CD4-positive, alpha-beta T cell treated with Interleukin-10 for 1 hour (primary cell): Measurements from ENCODE around the gene UPK3BL2.
A peak's percentile ranks its signal among the peaks of the same experiment; 100 is the strongest.
"Not testable (repeated sequence)": the region's sequence is repeated elsewhere in the genome, so short reads cannot be mapped to it uniquely, and the experiment has no call there.

Experiments
- DNase-seq: peaks from one replicate; pipeline ENCODE4 v3.0.0-alpha.2; 2020

UPK3BL2 gene

DNA sequence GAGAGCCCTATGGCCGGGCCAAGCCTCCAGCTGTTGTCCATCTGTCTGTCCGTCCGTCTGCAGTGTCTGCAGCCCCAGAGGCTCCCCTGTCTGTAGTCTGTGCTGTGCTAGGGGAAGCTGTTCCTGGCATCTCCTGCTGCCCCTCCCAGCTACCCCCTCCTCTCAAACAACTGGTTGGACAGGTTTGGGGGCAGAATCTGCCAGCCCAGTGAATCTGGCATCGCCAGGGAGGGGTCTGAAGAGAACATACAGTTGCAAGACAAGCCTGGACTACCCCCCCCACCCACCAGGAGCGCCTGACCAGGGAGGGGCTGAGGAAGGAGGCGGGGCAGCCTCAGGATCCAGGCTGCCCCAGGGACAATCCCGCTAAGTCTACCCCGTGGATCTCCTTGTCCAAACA, at the start of gene UPK3BL2:
Gene UPK3BL2, minus strand, starts transcription at position 101 of the 400 bp plus-strand sequence. Its CDS starts 60 bp downstream, at position 41.
- not testable (repeated sequence) for DNase-seq

GRCh38 chr7:102592477-102593019, 49.1 kb upstream of the UPK3BL2 start:
- DNase-seq = peak; percentile 75

DNA sequence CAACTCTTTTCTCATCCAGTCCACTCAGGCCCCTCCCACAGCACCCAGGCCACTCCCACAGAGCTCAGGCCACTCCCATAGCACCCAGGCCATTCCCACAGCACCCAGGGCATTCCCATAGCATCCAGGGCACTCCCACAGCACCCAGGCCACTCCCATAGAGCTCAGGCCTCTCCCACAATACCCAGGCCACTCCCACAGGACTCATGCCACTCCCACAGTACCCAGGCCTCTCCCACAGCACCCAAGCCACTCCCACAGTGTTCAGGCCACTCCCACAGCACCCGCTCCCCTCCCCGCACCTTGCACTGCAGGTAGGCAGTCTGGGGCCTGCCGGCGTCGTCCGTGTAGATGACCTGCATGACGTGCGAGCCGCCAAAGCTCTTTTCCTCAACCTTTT, 46.4 kb upstream of the UPK3BL2 start:
- DNase-seq = not testable (repeated sequence)

GRCh38 chr7:102583495-102583894, 40.0 kb upstream of the UPK3BL2 start:
- DNase-seq = not testable (repeated sequence)

DNA sequence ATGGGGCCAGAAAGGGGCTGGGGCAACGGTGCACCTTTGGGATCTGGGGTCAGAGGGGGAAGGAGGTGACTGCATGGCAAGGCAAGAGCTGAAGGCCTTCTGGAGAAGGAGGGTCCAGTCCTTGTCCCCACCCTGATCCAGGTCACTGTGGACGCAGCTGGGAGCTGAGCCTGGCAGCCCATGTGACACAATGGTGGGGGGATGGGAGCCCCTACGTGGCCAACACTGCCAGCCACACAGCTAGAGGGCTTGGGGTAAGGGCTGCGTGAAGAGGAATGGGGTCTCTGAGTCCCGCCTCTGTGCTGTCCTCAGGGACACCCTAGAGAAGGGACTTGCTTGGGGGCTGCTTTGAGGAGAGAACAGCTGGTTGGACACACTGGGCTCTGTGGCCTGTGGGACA, 38.2 kb upstream of the UPK3BL2 start:
- not testable (repeated sequence) for DNase-seq

DNA sequence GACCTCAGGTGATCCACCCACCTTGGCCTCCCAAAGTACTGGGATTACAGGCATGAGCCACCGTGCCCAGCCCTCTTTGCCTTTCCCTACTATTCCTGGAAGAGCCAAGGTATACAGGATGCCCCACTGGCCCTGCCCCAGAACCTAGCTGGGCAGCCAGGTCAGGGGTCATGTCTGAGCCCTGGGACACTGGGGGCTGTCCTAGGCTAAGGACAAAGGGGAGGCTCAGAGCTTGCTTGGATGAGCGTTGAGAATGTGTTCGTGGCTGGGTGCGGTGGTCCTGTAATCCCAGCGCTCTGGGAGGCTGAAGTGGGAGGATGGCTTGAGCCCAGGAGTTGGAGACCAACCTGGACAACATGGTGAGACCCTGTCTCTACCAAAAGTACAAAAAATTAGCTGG, 35.0 kb upstream of the UPK3BL2 start:
- DNase-seq = not testable (repeated sequence)

DNA sequence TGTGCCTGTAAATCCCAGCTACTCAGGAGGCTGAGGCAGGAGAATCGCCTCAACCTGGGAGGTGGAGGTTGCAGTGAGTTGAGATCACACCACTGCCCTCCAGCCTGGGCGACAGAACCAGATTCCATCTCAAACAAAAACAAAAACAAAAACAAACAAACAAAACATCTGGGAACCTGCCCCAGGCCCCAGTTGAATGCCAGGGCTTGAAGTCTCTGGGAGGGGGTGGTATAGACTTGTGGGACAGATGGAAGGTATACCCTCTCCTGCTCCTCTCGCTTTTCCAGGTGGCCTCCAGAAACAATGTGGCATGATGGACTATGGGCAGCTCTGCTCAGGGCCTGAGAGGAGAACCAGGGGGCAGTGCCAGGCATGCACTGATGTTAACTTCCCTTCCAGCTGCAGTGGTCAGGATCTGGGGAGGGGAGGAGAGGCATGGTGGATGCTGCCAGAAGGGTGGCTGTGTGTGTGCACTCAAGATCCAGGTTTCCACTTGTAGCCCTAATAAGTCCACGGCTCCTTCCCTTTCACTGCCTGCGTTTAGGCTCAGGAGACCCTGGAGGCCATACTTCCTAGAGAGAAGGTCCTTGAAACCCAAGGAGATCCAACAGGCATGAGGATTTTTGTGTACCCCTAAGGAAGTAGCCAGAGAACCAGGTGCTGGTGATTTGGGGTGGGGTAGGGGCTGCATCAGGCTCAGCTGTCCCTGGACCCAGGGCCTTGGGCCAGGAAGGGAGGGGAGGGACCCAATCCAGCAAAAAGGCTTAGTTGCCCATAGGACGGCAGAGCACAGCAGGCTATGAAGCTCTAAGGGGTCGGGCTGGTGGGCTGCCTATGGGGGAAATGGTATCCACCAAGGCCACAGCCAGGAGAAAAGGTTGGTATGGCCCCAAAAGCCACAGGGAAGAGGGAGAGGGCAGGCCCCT, 34.1 kb upstream of the UPK3BL2 start:
- not testable (repeated sequence) for DNase-seq

DNA sequence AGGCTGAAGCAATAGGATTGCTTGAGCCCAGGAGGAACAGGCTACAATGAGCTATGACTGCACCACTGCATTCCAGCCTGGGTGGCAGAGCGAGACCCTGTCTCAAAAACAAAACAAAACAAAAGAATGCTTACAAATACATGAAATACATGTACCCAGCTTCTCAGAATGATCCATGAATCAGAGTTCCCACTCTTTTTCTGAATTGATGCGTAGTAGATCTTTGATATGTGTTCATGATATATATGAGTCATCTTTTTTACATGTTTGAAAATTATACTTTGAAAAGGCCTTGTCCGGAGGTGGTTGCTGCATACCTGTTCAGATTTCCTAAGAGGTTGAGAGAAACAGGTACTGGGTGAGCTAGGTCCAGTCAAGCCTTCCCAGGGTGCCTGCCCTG, 32.9 kb upstream of the UPK3BL2 start:
- not testable (repeated sequence) for DNase-seq

DNA sequence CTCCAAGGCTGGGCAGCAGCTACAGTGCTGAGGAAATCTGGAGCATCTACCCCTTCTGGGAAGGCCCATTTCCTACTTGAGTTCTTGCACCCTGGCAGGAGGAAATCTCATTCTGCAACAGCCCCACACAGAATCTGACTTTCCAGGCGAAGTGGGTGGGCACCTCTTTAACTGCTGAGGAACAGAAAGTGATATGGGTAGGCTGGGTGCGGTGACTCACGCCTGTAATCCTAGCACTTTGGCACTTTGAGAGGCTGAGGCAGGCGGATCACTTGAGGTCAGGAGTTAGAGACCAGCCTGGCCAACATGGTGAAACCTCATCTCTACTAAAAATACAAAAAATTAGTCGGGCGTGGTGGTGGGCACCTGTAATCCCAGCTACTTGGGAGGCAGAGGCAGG, 31.1 kb upstream of the UPK3BL2 start:
- DNase-seq = not testable (repeated sequence)

- peak; percentile 97 for DNase-seq
These were observed 29.1 kb upstream of the UPK3BL2 start, which contains the start of gene POLR2J3 for GRCh38 chr7:102572261-102573239. Gene POLR2J3, minus strand, starts transcription at chr7:102572583. Its CDS starts 62 bp downstream, at chr7:102572521.

GRCh38 chr7:102568620-102569019, 25.1 kb upstream of the UPK3BL2 start:
- DNase-seq = not testable (repeated sequence)

GRCh38 chr7:102550808-102551422, 7.4 kb upstream of the UPK3BL2 start, which contains the start of gene SPDYE2:
Gene SPDYE2, plus strand, starts transcription at chr7:102551226. Its CDS starts 2,030 bp downstream, at chr7:102553256.
- DNase-seq = not testable (repeated sequence)

GRCh38 chr7:102546353-102546752, 2.9 kb upstream of the UPK3BL2 start:
- DNase-seq = not testable (repeated sequence)

DNA sequence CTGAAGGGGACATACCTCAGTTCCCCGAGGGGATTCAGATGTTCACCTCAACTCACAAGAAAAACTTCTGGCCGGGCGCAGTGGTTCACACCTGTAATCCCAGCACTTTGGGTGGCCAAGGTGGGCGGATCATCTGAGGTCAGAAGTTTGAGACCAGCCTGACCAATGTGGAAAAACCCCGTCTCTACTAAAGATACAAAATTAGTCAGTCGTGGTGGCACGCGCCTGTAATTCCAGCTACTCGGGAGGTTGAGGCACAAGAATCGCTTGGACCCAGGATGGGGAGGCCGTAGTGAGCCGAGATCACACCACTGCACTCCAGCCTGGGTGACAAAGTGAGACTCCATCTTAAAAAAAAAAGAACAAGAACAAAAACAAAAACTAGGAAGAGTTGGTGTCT, 1.8 kb upstream of the UPK3BL2 start:
- not testable (repeated sequence) for DNase-seq

- not testable (repeated sequence) for DNase-seq
These were observed 876 bp upstream of the UPK3BL2 start for GRCh38 chr7:102544372-102544771.

DNA sequence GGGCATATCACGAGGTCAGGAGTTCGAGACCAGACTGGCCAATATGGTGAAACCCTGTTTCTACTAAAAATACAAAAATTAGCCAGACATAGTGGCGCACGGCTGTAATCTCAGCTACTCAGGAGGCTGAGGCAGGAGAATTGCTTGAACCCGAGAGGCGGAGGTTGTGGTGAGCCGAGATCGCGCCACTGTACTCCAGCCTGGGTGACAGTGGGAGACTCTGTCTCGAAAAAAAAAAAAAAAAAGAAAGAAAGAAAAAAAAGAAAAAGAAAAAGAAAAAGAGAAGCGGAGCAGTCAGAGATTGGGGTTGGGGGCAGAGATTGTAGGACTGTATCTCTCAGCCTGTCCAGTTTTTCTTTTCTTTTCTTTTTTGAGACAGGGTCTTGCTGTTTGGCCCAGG, 725 bp downstream of the UPK3BL2 start:
- not testable (repeated sequence) for DNase-seq

DNA sequence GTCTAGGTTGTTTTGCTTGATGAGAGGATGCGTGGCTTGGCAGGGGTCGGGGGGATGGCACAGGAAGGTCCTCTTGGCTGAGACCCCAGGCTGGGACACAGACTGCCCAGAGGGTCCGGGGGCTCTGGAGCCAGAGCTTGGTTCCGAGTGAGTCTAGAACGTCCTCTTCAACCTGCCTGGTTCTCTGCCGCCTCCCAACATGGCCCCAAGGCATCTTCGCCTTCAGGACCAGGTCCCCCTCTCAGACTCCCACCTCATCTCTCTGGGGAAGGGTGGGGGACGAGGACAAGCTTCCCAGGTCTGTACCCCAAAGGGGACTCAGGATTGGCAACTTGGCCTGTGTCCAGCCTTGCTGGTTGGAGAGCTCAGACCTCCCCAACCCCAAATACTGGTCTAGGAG, 1.4 kb downstream of the UPK3BL2 start:
- DNase-seq = not testable (repeated sequence)

DNA sequence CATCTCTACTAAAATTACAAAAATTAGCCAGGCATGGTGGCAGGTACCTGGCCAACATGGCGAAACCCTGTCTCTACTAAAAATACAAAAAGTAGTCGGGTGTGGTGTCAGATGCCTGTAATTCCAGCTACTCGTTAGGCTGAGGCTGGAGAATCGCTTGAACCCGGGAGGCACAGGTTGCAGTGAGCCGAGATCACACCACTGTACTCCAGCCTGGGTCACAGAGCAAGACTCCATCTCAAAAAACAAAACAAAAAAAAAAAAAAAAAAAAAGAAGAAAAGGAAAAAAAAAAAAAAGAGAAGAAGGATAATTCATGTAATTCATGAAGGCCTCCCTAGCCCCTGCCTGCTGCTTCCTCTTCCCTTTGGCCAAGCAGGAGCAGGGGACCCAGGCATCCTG, 2.9 kb downstream of the UPK3BL2 start:
- not testable (repeated sequence) for DNase-seq

- not testable (repeated sequence) for DNase-seq
These were observed 8.4 kb downstream of the UPK3BL2 start for GRCh38 chr7:102535062-102535615.

GRCh38 chr7:102532127-102532526, 11.4 kb downstream of the UPK3BL2 start:
- not testable (repeated sequence) for DNase-seq

DNA sequence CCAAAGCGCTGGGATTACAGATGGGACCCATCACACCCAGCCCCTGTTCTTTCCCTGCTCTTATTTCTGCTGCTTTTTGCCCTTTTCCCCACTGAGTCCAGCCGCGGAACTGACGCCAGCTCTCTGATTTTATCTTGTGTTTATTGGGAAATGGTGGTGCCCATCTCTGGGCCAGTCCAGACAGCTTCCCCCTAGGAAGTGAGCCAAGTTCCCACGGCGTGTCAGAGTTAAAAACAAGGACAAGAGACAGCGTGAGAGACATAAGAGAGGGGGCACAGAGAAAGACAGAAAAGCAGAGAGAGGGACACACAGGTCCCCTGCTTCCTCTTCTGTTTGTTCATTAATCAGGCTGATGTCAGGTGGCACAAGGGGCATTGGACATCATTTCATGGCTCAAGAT, 11.9 kb downstream of the UPK3BL2 start:
- DNase-seq = not testable (repeated sequence)
